Measurements from ENCODE around the gene GMCL1. TPM values are rescaled to one million over a fixed set of nuclear protein-coding genes. Genes with fewer than 3 reads are reported as not detected.

GMCL1 gene
- total and polyA plus RNA-seq, 8 donors = 7.6 to 15.4 (median 9.4) TPM

- Histone ChIP-seq H3K4me1 (no peaks in the 10 kb centered on the region), H3K36me3 (peaks cover 4 to 14% (median 7%) of the 10 kb centered on the region in 3 donors), H3K4me3 (no peak overlapping the region), H3K27ac (no peak overlapping the region), H3K27me3 (no peaks in the 10 kb centered on the region), H3K9me3 (no peaks in the 10 kb centered on the region)
- WGBS, 2 donors = 83 to 86% methylated on average over 9 of the region's 9 CpGs
- TF ChIP-seq CTCF (IDR thresholded peaks at IDR 0.05) = no peak
- FAIRE-seq (no peak), DNase-seq (no peak), ATAC-seq (no peak)
- intact Hi-C loops (cut with DNase I) = no loop called here
Measured at GRCh38 chr2:69846182-69847067, 17.0 kb downstream of the GMCL1 start.

- no peak for ATAC-seq
- Histone ChIP-seq H3K4me3 (no peak overlapping the region), H3K27ac (no peak overlapping the region), H3K27me3 (no peaks in the 10 kb centered on the region), H3K4me1 (no peaks in the 10 kb centered on the region), H3K9me3 (no peaks in the 10 kb centered on the region), H3K36me3 (peaks cover 4 to 9% (median 7%) of the 10 kb centered on the region in 3 donors)
- TF ChIP-seq CTCF (IDR thresholded peaks at IDR 0.05) = no peak
- no peak for FAIRE-seq
- intact Hi-C loops (cut with DNase I) = no loop called here
- 92 to 95% methylated on average over 5 of the region's 5 CpGs for WGBS, 2 donors
- DNase-seq = no peak
Measured at GRCh38 chr2:69847068-69847828, 17.8 kb downstream of the GMCL1 start.

- H3K36me3 ChIP-seq = peaks cover 4 to 9% (median 7%) of the 10 kb centered on the region in 3 donors
- no peak for DNase-seq
- ATAC-seq = no peak
- H3K9me3 ChIP-seq = no peaks in the 10 kb centered on the region
- H3K27ac ChIP-seq = no peak overlapping the region
- no peak for FAIRE-seq
- intact Hi-C loops (cut with DNase I) = no loop called here
- no peak for TF ChIP-seq CTCF (IDR thresholded peaks at IDR 0.05)
- no peak overlapping the region for H3K4me3 ChIP-seq
- peaks cover 0 to 4% (median 0%) of the 10 kb centered on the region in 3 donors for H3K4me1 ChIP-seq
- WGBS, 2 donors = 93% methylated on average over 7 of the region's 7 CpGs
- no peaks in the 10 kb centered on the region for H3K27me3 ChIP-seq
Measured at GRCh38 chr2:69848186-69848790, 18.8 kb downstream of the GMCL1 start.

- TF ChIP-seq CTCF (IDR thresholded peaks at IDR 0.05) = no peak
- Histone ChIP-seq H3K27me3 (no peaks in the 10 kb centered on the region), H3K27ac (no peak overlapping the region), H3K36me3 (no peaks in the 10 kb centered on the region), H3K4me3 (no peak overlapping the region), H3K9me3 (no peaks in the 10 kb centered on the region), H3K4me1 (peaks cover 0 to 1% (median 0%) of the 10 kb centered on the region in 3 donors)
- 94 to 98% methylated on average over 2 of the region's 2 CpGs for WGBS, 2 donors
- DNase-seq (no peak), ATAC-seq (no peak), FAIRE-seq (no peak)
- intact Hi-C loops (cut with DNase I) = no loop called here
Measured at GRCh38 chr2:69858261-69858660, 28.8 kb downstream of the GMCL1 start.
